Endothelial cell of umbilical vein (primary cell): Measurements from ENCODE around the gene SLC11A1.

ENCODE experiments used
- CTCF ChIP-seq, 2 donors: IDR thresholded peaks; 1 replicate in 1 of 2; 2 replicates in 1 of 2; pipeline ENCODE4 v1.5.1; 2011; ENCODE audit warnings: low read length in 2 of 2, mild to moderate bottlenecking in 2 of 2, moderate library complexity in 2 of 2, control low read depth in 1 of 2, inconsistent platforms in 1 of 2, low read depth in 1 of 2; ENCODE audit not compliant: insufficient read depth in 1 of 2; ENCODE audit errors: extremely low read depth in 1 of 2
- POLR2AphosphoS5 ChIP-seq: IDR thresholded peaks from 2 replicates; pipeline ENCODE4 v1.6.1; 2012; ENCODE audit warnings: low read depth, mild to moderate bottlenecking, control low read depth, low read length, moderate library complexity; ENCODE audit not compliant: insufficient read depth

- TF ChIP-seq POLR2AphosphoS5, result no peak
- TF ChIP-seq CTCF (IDR thresholded peaks at IDR 0.05; ENCODE audit: extremely low read depth in 1 of 2, insufficient read depth in 1 of 2, low read depth in 1 of 2, low read length in 2 of 2), result no peak
Observed at GRCh38 chr2:218392891-218393462, 10.9 kb downstream of the SLC11A1 start.
